GM18870 (cell line): ENCODE results near the gene TNRC6C.
"Not testable (repeated sequence)": the region's sequence is repeated elsewhere in the genome, so short reads cannot be mapped to it uniquely, and the experiment has no call there.

Source experiments
- ATAC-seq: cut with Tn5 transposase; IDR thresholded peaks from one replicate; pipeline ENCODE4 v1.9.1; 2021; ENCODE audit warnings: moderate library complexity; ENCODE audit not compliant: unreplicated experiment

The TNRC6C gene

GRCh38 chr17:77929871-77930436 lies 28.5 kb upstream of the TNRC6C start:
- no peak for ATAC-seq

- no peak for ATAC-seq
Measured at GRCh38 chr17:77930780-77931768, 27.4 kb upstream of the TNRC6C start.

DNA sequence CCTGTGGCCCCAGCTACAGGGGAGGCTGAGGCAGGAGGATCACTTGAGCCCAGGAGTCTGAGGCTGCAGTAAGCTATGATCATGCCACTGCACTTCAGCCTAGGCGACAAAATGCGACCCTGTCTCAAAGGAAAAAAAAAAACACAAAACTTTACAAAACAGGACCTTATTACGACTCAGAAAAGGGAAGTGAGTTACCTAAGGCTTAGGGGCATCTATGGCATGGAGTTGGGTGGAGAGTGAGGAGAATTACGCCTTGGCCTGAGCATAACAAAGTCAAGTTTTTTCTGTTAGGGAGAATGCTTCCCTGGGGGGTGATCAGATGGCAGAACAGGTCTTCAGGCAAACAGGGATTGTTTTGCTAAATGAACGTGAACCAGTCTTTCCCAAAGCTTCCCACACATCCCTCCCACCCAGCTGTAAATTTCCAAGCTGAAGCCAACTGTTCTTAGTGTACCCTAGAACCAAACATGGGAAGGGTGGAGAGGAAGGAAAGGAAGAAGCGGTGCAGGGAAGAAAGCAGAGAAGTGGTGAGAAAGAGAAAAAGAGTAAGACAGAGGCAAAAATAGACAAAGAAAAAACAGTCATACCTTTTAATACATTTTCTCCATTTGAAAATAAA lies 24.6 kb upstream of the TNRC6C start:
- no peak for ATAC-seq

GRCh38 chr17:77935121-77935571 lies 23.4 kb upstream of the TNRC6C start:
- no peak for ATAC-seq

GRCh38 chr17:77935744-77936143 lies 22.8 kb upstream of the TNRC6C start:
- ATAC-seq = not testable (repeated sequence)

DNA sequence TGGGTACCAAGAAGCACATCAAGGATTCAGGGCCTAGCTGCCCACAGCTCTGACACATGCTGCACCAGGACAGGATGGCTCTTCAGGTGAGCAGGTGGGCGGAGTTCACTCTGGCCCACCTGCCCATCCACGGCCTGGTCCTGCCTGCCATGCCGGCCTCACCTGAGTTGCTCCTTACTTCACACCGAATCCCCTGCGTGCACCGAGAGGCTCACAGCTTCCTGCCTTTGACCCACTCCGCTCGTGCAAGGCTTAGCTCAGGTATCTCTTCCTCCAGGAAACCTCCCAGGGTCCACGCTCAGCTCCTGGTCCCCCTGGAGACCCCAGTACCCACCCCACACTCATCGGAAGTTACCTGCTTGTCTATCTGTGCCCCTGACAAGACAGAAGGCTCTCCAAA lies 21.6 kb upstream of the TNRC6C start:
- ATAC-seq = no peak

- no peak for ATAC-seq
Measured at GRCh38 chr17:77941004-77941403, 17.5 kb upstream of the TNRC6C start.

GRCh38 chr17:77942112-77942988 lies 16.2 kb upstream of the TNRC6C start:
- no peak for ATAC-seq

- ATAC-seq = no peak
Measured at GRCh38 chr17:77943971-77944370, 14.5 kb upstream of the TNRC6C start.

GRCh38 chr17:77944390-77945222 lies 13.9 kb upstream of the TNRC6C start:
- no peak for ATAC-seq

- ATAC-seq = no peak
Measured at GRCh38 chr17:77946900-77947645, 11.4 kb upstream of the TNRC6C start.

GRCh38 chr17:77948690-77949114 lies 9.8 kb upstream of the TNRC6C start:
- ATAC-seq = no peak

DNA sequence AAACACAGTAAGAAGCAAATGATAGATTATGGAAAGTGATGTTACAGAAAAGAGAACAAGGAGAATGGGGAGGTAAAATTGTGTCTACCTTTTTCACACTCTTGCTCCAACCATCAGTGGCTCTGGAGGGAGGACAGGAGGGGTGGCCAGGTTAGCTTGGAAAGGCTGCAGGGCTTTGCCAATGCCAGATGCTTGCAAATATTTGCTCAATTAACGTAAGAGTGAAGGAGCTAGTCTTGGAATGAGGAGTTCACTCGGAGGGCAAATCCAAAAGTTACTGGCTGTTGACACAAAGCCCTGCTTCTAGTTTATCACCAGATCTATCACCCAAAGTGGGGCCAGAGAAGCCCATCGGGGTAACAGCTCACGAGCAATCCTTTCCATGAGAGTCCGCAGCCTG lies 7.4 kb upstream of the TNRC6C start:
- no peak for ATAC-seq

DNA sequence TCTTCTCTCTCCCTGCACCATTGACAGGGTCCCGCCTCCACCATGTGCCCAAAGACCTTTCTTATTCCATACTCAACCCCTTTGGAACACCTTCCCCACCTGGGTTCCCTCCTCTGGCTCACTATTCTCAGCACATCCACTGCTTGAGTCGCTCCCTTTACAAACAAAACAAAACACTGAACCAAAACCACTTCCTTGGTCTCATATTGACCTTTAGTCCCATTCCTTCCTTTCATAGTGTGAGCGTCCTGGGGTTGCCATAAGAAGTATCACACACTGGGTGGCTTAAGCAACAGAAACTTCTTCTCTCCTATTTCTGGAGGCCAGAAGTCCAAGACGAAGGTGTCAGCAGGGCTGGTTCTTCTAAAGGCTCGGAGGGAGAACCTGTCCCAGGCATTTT lies 6.1 kb upstream of the TNRC6C start:
- no peak for ATAC-seq

DNA sequence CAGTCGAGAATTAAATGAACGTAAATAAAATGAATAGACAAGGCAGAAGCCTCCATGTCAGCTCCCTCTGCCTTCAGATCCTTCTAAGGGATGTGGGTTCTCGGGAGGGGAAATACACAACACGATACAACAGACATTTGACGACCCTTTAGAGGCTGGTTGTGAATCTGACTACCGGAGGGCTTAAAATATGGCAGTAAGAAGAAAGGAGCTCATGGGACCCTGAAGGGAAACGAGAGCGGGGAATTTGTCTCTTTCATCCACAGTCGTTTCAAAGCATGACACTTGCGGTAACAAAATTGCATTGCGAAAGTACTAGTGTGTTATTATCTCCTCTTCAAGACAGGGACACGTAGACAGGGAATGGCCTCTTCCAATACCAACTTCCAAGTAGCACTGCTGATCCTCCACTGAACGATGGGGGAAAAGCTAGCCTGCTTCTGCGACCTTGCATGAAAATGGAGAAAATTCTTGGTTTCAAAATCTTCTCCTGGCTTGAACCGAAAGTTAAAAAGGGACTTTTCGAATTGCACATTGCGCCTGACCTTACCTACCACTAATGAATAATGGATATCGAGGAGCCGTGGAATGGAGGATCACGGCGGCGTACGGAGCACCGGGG lies 1.2 kb upstream of the TNRC6C start:
- peak; percentile 4 for ATAC-seq

DNA sequence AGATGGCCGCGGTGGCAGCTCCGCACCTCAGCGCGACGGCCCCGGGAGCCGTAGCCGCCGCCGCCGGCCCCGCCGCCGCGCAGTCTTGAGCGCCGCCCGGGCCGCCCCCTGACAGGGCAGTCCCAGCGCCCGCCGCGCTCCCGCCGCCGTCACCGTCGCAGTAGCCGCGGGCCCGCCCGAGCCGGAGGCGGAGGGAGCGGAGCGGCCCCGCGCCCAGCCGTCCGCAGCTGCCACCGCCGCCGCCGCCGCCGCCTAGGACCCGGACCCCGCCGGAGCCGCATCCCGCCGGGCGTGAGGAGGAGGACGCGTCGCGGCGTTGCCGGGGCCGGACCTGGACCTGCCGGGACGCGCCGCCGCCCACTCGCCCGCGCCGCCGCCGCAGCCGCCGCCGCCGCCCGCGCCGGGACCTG lies 218 bp downstream of the TNRC6C start:
- no peak for ATAC-seq

DNA sequence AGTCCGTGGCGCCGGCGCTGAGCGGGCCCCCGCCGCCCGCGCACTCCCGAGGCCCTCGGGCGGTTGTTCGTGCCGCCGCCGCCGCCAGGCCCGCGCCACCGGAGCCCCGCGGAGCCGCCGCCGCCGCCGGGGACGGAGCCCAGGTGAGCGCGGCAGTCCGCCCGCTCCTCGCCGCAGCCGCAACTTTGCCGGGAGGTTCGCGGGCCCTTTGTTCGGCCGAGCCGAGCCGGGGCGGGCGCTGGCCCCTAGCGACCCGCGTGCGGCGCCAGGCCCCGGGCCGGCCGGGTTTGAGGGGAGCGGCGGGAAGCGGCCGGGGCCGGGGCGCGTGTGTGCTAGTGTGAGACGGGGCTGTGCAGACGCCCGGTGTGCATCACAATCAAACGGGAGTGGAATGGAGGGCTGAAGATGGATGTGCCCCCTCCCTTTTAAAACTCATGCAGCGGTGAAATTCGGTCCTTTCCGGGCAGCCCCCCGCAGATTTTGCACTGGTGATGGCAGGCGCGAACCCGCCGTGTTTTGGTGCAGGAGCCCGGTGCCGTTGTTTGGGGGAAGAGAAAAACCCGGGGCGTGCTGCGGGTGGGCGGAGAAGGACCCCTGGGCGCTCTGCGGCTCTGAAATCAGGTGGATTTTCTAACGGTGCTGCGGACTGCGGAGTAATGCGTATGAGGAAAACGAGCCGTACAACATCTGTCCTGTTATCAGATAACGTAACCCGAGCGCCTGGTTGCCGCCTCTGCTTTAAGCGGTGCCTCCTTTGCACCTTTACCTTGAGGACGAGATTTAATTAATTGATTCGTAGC lies 823 bp downstream of the TNRC6C start:
- no peak for ATAC-seq

- no peak for ATAC-seq
Measured at GRCh38 chr17:77959926-77960521, 1.5 kb downstream of the TNRC6C start.
